H9 (cell line): ENCODE measurements around the gene USH2A. TPM values are rescaled to one million over a fixed set of nuclear protein-coding genes. Genes with fewer than 3 reads are reported as not detected.

Experiments used
- DNase-seq: peaks from one replicate; pipeline ENCODE4 v3.0.0-alpha.2; 2017
- H2AFZ ChIP-seq: one replicate; pipeline ENCODE4 v1.6.1; 2013; ENCODE audit warnings: mild to moderate bottlenecking, low read length, control low read depth, moderate library complexity
- H2AK5ac ChIP-seq: 2 replicates; pipeline ENCODE4 v1.6.1; 2013; ENCODE audit warnings: low read length, control low read depth, mixed read lengths; ENCODE audit not compliant: insufficient read length
- H2BK120ac ChIP-seq: one replicate; pipeline ENCODE4 v1.6.1; 2013; ENCODE audit warnings: low read depth, mild to moderate bottlenecking, low read length, control low read depth, inconsistent platforms; ENCODE audit not compliant: poor library complexity, severe bottlenecking
- H2BK12ac ChIP-seq: 2 replicates; pipeline ENCODE4 v1.6.1; 2013; ENCODE audit warnings: low read length, control low read depth, mixed read lengths, low read depth; ENCODE audit not compliant: insufficient read length
- H2BK15ac ChIP-seq: 2 replicates; pipeline ENCODE4 v1.6.1; 2013; ENCODE audit warnings: low read depth, low read length, control low read depth
- H2BK20ac ChIP-seq: one replicate; pipeline ENCODE4 v1.6.1; 2013; ENCODE audit warnings: low read depth, mild to moderate bottlenecking, low read length, control low read depth, inconsistent platforms; ENCODE audit not compliant: poor library complexity, severe bottlenecking
- H2BK5ac ChIP-seq: 2 replicates; pipeline ENCODE4 v1.6.1; 2013; ENCODE audit warnings: low read length, control low read depth, mixed read lengths; ENCODE audit not compliant: insufficient read length
- H3K14ac ChIP-seq: 2 replicates; pipeline ENCODE4 v1.6.1; 2013; ENCODE audit warnings: low read length, control low read depth; ENCODE audit not compliant: insufficient read depth
- H3K18ac ChIP-seq: 2 replicates; pipeline ENCODE4 v1.6.1; 2013; ENCODE audit warnings: low read depth, mild to moderate bottlenecking, mixed read lengths, low read length, control low read depth; ENCODE audit not compliant: insufficient read length
- H3K23ac ChIP-seq: 2 replicates; pipeline ENCODE4 v1.6.1; 2013; ENCODE audit warnings: low read length, control low read depth, mixed read lengths, low read depth; ENCODE audit not compliant: insufficient read length
- H3K23me2 ChIP-seq: 2 replicates; pipeline ENCODE4 v1.6.1; 2013; ENCODE audit warnings: low read depth, mild to moderate bottlenecking, mixed read lengths, low read length, control low read depth; ENCODE audit not compliant: insufficient read length, poor library complexity, severe bottlenecking
- H3K27ac ChIP-seq: 2 replicates; pipeline ENCODE4 v1.5.1; 2013; ENCODE audit warnings: low read length, control low read depth, mixed read lengths, low read depth; ENCODE audit not compliant: insufficient read length
- H3K27me3 ChIP-seq: 2 replicates; pipeline ENCODE4 v1.6.1; 2013; ENCODE audit warnings: low read length, control low read depth, inconsistent platforms; ENCODE audit not compliant: insufficient read depth
- H3K4ac ChIP-seq: 2 replicates; pipeline ENCODE4 v1.6.1; 2013; ENCODE audit warnings: low read depth, mild to moderate bottlenecking, control low read depth, inconsistent platforms, low read length, moderate library complexity
- H3K4me1 ChIP-seq: 2 replicates; pipeline ENCODE4 v1.6.1; 2013; ENCODE audit warnings: low read length, control low read depth, inconsistent platforms; ENCODE audit not compliant: insufficient read depth
- H3K4me2 ChIP-seq: 2 replicates; pipeline ENCODE4 v1.6.1; 2013; ENCODE audit warnings: low read length, control low read depth, mixed read lengths; ENCODE audit not compliant: insufficient read length, insufficient read depth
- H3K56ac ChIP-seq: 2 replicates; pipeline ENCODE4 v1.6.1; 2013; ENCODE audit warnings: low read depth, mild to moderate bottlenecking, mixed read lengths, low read length, control low read depth; ENCODE audit not compliant: insufficient read length
- H3K79me1 ChIP-seq: 2 replicates; pipeline ENCODE4 v1.6.1; 2013; ENCODE audit warnings: low read depth, mild to moderate bottlenecking, moderate library complexity, low read length, control low read depth, inconsistent platforms; ENCODE audit not compliant: insufficient read depth, poor library complexity, severe bottlenecking
- H3K79me2 ChIP-seq: 2 replicates; pipeline ENCODE4 v1.6.1; 2013; ENCODE audit warnings: low read length, control low read depth, inconsistent platforms; ENCODE audit not compliant: insufficient read depth
- H3K9ac ChIP-seq: 2 replicates; pipeline ENCODE4 v1.6.1; 2013; ENCODE audit warnings: low read length, control low read depth, mixed read lengths; ENCODE audit not compliant: insufficient read length; ENCODE audit errors: extremely low read depth
- H3K9me3 ChIP-seq: one replicate; pipeline ENCODE4 v1.6.1; 2013; ENCODE audit warnings: low read depth, low read length, inconsistent platforms; ENCODE audit not compliant: control insufficient read depth
- H3T11ph ChIP-seq: one replicate; pipeline ENCODE4 v1.6.1; 2013; ENCODE audit warnings: mild to moderate bottlenecking, low read length, control low read depth, inconsistent platforms
- H4K20me1 ChIP-seq: one replicate; pipeline ENCODE4 v1.6.1; 2013; ENCODE audit not compliant: control insufficient read depth, insufficient read length, insufficient read depth
- H4K5ac ChIP-seq: 2 replicates; pipeline ENCODE4 v1.6.1; 2013; ENCODE audit warnings: low read depth, mild to moderate bottlenecking, mixed read lengths, low read length, control low read depth; ENCODE audit not compliant: insufficient read length
- H4K8ac ChIP-seq: replicated peaks from 2 replicates; pipeline ENCODE4 v1.6.1; 2013; ENCODE audit warnings: low read length, control low read depth, mixed read lengths, low read depth; ENCODE audit not compliant: insufficient read length
- H4K91ac ChIP-seq: 2 replicates; pipeline ENCODE4 v1.6.1; 2013; ENCODE audit warnings: low read depth, mild to moderate bottlenecking, moderate library complexity, mixed read lengths, low read length, control low read depth; ENCODE audit not compliant: insufficient read length
- H3K27ac Mint-ChIP-seq, 3 experiments: 2 replicates in 2 of 3; 3 replicates in 1 of 3; pipeline ENCODE4 v1.8.0; 2020 to 2021; ENCODE audit warnings: mixed read lengths in 3 of 3, mild to moderate bottlenecking in 1 of 3, moderate library complexity in 1 of 3
- H3K27me3 Mint-ChIP-seq: 2 replicates; pipeline ENCODE4 v1.8.0; 2021; ENCODE audit warnings: low read depth, mild to moderate bottlenecking, moderate library complexity, mixed read lengths
- H3K36me3 Mint-ChIP-seq, 3 experiments: 2 replicates in 2 of 3; 3 replicates in 1 of 3; pipeline ENCODE4 v1.8.0; 2020 to 2021; ENCODE audit warnings: low read depth in 3 of 3, mixed read lengths in 3 of 3; ENCODE audit not compliant: insufficient read depth in 1 of 3
- H3K4me1 Mint-ChIP-seq, 2 experiments: 2 replicates each; pipeline ENCODE4 v1.8.0; 2020; ENCODE audit warnings: mixed read lengths in 2 of 2
- H3K4me3 Mint-ChIP-seq, 2 experiments: 2 replicates in 1 of 2; 3 replicates in 1 of 2; pipeline ENCODE4 v1.8.0; 2020 to 2021; ENCODE audit warnings: mild to moderate bottlenecking in 2 of 2, mixed read lengths in 2 of 2, moderate library complexity in 1 of 2
- H3K9me3 Mint-ChIP-seq, 2 experiments: 2 replicates in 1 of 2; 3 replicates in 1 of 2; pipeline ENCODE4 v1.8.0; 2020; ENCODE audit warnings: mild to moderate bottlenecking in 2 of 2, mixed read lengths in 2 of 2, moderate library complexity in 1 of 2
- CTCF ChIP-seq: fragments of 200-600 bp; sonication (generic); conservative IDR thresholded peaks from 3 replicates; pipeline ENCODE4 v1.8.0; 2021; ENCODE audit warnings: antibody characterized with exemption, mild to moderate bottlenecking
- WGBS: extraction: QIAGEN DNeasy Blood & Tissue Kit; methylation state at CpG from one replicate; pipeline ENCODE4 v1.1.7; 2013; ENCODE audit warnings: missing lambda C conversion rate, low lambda C conversion rate, mixed read lengths; ENCODE audit not compliant: insufficient read length; ENCODE audit errors: extremely low coverage; 5-methylcytosine and 5-hydroxymethylcytosine counted together
- total RNA-seq: library from RNA; stranded (reverse); gene quantifications from 2 replicates; pipeline ENCODE4 v1.2.1, GENCODE V29; 2021

USH2A gene
- total RNA-seq, 1 experiment from 2014 or later, result 0.11 TPM

- Histone ChIP-seq H2AFZ (no peak overlapping the region), H2AK5ac (no peak overlapping the region), H3K4me1 (peaks cover 9% of the 10 kb centered on the region; the same call in 1 of the 2 replicates), H3T11ph (no peak overlapping the region), H3K14ac (no peak overlapping the region), H3K23ac (no peak overlapping the region), H2BK15ac (no peak overlapping the region), H2BK12ac (no peak overlapping the region), H4K20me1 (no peaks in the 10 kb centered on the region), H3K9me3 (no peaks in the 10 kb centered on the region), H3K9ac (no peak overlapping the region), H4K8ac (no peak overlapping the region), H2BK20ac (no peak overlapping the region), H3K4ac (no peak overlapping the region), H3K27me3 (no peaks in the 10 kb centered on the region), H3K79me1 (no peaks in the 10 kb centered on the region), H3K79me2 (no peaks in the 10 kb centered on the region), H3K4me2 (no peak overlapping the region), H3K56ac (no peak overlapping the region), H4K91ac (no peak overlapping the region), H2BK120ac (no peak overlapping the region), H3K23me2 (no peaks in the 10 kb centered on the region), H3K27ac (no peak overlapping the region), H4K5ac (no peak overlapping the region), H2BK5ac (no peak overlapping the region), H3K18ac (no peak overlapping the region)
- Mint-ChIP-seq H3K36me3 (no peaks in the 10 kb centered on the region; a peak in 1 of 7 replicates), H3K4me3 (no peak overlapping the region), H3K27me3 (no peaks in the 10 kb centered on the region), H3K9me3 (no peaks in the 10 kb centered on the region; a peak in 1 of 5 replicates), H3K27ac (no peak overlapping the region), H3K4me1 (peaks cover 29 to 33% of the 10 kb centered on the region in 2 experiments)
- TF ChIP-seq CTCF, result no peak
- WGBS, result no CpG with 5 or more reads among the region's 1 CpG
- no peak for DNase-seq
Measured at GRCh38 chr1:215766521-215766920, 656.7 kb downstream of the USH2A start.
